ENCODE results near the gene DGKH.
A peak's percentile ranks its signal among the peaks of the same experiment; 100 is the strongest.

DGKH gene

GRCh38 chr13:42038661-42039456, 9.6 kb upstream of the DGKH start:
- no peak for DNase-seq
- TF ChIP-seq CTCF (IDR thresholded peaks at IDR 0.05; ENCODE audit: low read depth, low read length): no peak
- H3K4me3 ChIP-seq (ENCODE audit: low read depth, low read length): no peak overlapping the region

GRCh38 chr13:42039457-42039945, 8.9 kb upstream of the DGKH start:
- H3K4me3 ChIP-seq (ENCODE audit: low read depth, low read length): peak overlapping the region; percentile 58
- no peak overlapping the region; the same call in 1 of the 2 replicates for H3K27ac ChIP-seq
- H3K27me3 ChIP-seq (ENCODE audit: insufficient read depth, low read depth, severe bottlenecking): no peaks in the 10 kb centered on the region
- H3K36me3 ChIP-seq: no peaks in the 10 kb centered on the region
- DNase-seq: no peak
- no peak for TF ChIP-seq CTCF (IDR thresholded peaks at IDR 0.05; ENCODE audit: low read depth, low read length)
- no peaks in the 10 kb centered on the region for H3K9me3 ChIP-seq (ENCODE audit: severe bottlenecking)

More at GRCh38 chr13:42038661-42039456, 9.6 kb upstream of the DGKH start:
- H3K27me3 ChIP-seq (ENCODE audit: insufficient read depth, low read depth, severe bottlenecking): no peaks in the 10 kb centered on the region
- H3K27ac ChIP-seq: no peak overlapping the region
- H3K36me3 ChIP-seq: no peaks in the 10 kb centered on the region
- no peaks in the 10 kb centered on the region for H3K9me3 ChIP-seq (ENCODE audit: severe bottlenecking)

GRCh38 chr13:42039946-42040729, 8.3 kb upstream of the DGKH start:
- H3K36me3 ChIP-seq: no peaks in the 10 kb centered on the region
- H3K27me3 ChIP-seq (ENCODE audit: insufficient read depth, low read depth, severe bottlenecking): no peaks in the 10 kb centered on the region
- peak; percentile 80 for DNase-seq
- peak overlapping the region; percentile 58 for H3K4me3 ChIP-seq (ENCODE audit: low read depth, low read length)
- H3K27ac ChIP-seq: peak overlapping the region; percentile 81
- no peaks in the 10 kb centered on the region for H3K9me3 ChIP-seq (ENCODE audit: severe bottlenecking)
- no peak for TF ChIP-seq CTCF (IDR thresholded peaks at IDR 0.05; ENCODE audit: low read depth, low read length)

- Histone ChIP-seq H3K27me3 (ENCODE audit: insufficient read depth, low read depth, severe bottlenecking) (no peaks in the 10 kb centered on the region), H3K9me3 (ENCODE audit: severe bottlenecking) (no peaks in the 10 kb centered on the region), H3K27ac (no peak overlapping the region), H3K4me3 (ENCODE audit: low read depth, low read length) (peak overlapping the region; percentile 70), H3K36me3 (no peaks in the 10 kb centered on the region)
- no peak for DNase-seq
- no peak for TF ChIP-seq CTCF (IDR thresholded peaks at IDR 0.05; ENCODE audit: low read depth, low read length)
Observed at GRCh38 chr13:42040730-42041010, 7.8 kb upstream of the DGKH start.

- H3K4me3 ChIP-seq (ENCODE audit: low read depth, low read length): peak overlapping the region; percentile 70
- no peaks in the 10 kb centered on the region for H3K36me3 ChIP-seq
- peak; percentile 17 for DNase-seq
- H3K27me3 ChIP-seq (ENCODE audit: insufficient read depth, low read depth, severe bottlenecking): no peaks in the 10 kb centered on the region
- no peaks in the 10 kb centered on the region for H3K9me3 ChIP-seq (ENCODE audit: severe bottlenecking)
- 0 out of 2 replicates have a peak overlapping the region, but pooled peaks have one; percentile 14 for H3K27ac ChIP-seq
- no peak for TF ChIP-seq CTCF (IDR thresholded peaks at IDR 0.05; ENCODE audit: low read depth, low read length)
Observed at GRCh38 chr13:42041011-42041683, 7.3 kb upstream of the DGKH start.
